GM23248 (cell line): ENCODE results near the gene MYOG. TPM values are rescaled to one million over a fixed set of nuclear protein-coding genes. Genes with fewer than 3 reads are reported as not detected.

Experiments used
- DNase-seq: peaks from one replicate; pipeline ENCODE4 v3.0.0-alpha.2; 2015
- H2AFZ ChIP-seq: fragments of 200-600 bp; sonication (generic); 2 replicates; pipeline ENCODE4 v1.6.1; 2016; ENCODE audit warnings: antibody characterized with exemption
- H3F3A ChIP-seq: fragments of 200-600 bp; sonication (generic); 2 replicates; pipeline ENCODE4 v1.6.1; 2016; ENCODE audit warnings: mild to moderate bottlenecking, antibody characterized with exemption, mixed run types; ENCODE audit not compliant: insufficient read depth
- H3K27ac ChIP-seq: fragments of 200-600 bp; sonication (generic); 2 replicates; pipeline ENCODE4 v1.5.1; 2016; ENCODE audit warnings: mild to moderate bottlenecking
- H3K27me3 ChIP-seq: fragments of 200-600 bp; sonication (generic); replicated peaks from 2 replicates; pipeline ENCODE4 v1.6.1; 2016; ENCODE audit warnings: mild to moderate bottlenecking; ENCODE audit not compliant: insufficient read depth
- H3K36me3 ChIP-seq: fragments of 200-600 bp; sonication (generic); 2 replicates; pipeline ENCODE4 v1.6.1; 2016; ENCODE audit warnings: low read depth, mild to moderate bottlenecking
- H3K4me1 ChIP-seq: fragments of 200-600 bp; sonication (generic); 2 replicates; pipeline ENCODE4 v1.6.1; 2016; ENCODE audit warnings: mild to moderate bottlenecking; ENCODE audit not compliant: insufficient read depth
- H3K4me2 ChIP-seq: fragments of 200-600 bp; sonication (generic); one replicate; pipeline ENCODE4 v1.6.1; 2016; ENCODE audit warnings: mild to moderate bottlenecking; ENCODE audit not compliant: unreplicated experiment
- H3K4me3 ChIP-seq: fragments of 200-600 bp; sonication (generic); 2 replicates; pipeline ENCODE4 v1.5.1; 2016; ENCODE audit warnings: mild to moderate bottlenecking
- H3K79me2 ChIP-seq: fragments of 200-600 bp; sonication (generic); 2 replicates; pipeline ENCODE4 v1.6.1; 2016; ENCODE audit warnings: mild to moderate bottlenecking; ENCODE audit not compliant: insufficient read depth
- H3K9ac ChIP-seq: fragments of 200-600 bp; sonication (generic); 2 replicates; pipeline ENCODE4 v1.6.1; 2016; ENCODE audit warnings: mild to moderate bottlenecking
- H3K9me2 ChIP-seq: fragments of 200-600 bp; sonication (generic); 2 replicates; pipeline ENCODE4 v1.6.1; 2016; ENCODE audit warnings: mixed run types, mild to moderate bottlenecking, moderate library complexity; ENCODE audit not compliant: insufficient read depth
- H3K9me3 ChIP-seq: fragments of 200-600 bp; sonication (generic); one replicate; pipeline ENCODE4 v1.6.1; 2017; ENCODE audit warnings: low read depth
- H4K20me1 ChIP-seq: fragments of 200-600 bp; sonication (generic); 2 replicates; pipeline ENCODE4 v1.6.0; 2016; ENCODE audit not compliant: insufficient read depth
- EZH2 ChIP-seq: fragments of 200-600 bp; sonication (generic); IDR thresholded peaks from 2 replicates; pipeline ENCODE4 v1.6.1; 2018; ENCODE audit warnings: antibody characterized with exemption, mild to moderate bottlenecking; ENCODE audit not compliant: insufficient read depth, poor library complexity, severe bottlenecking
- EZH2phosphoT487 ChIP-seq: fragments of 200-600 bp; sonication (generic); IDR thresholded peaks from 2 replicates; pipeline ENCODE4 v1.6.1; 2018; ENCODE audit warnings: antibody characterized with exemption, moderate library complexity, mild to moderate bottlenecking, low read depth; ENCODE audit not compliant: insufficient read depth
- whole genome bisulfite sequencing, 2 experiments: methylation state at CpG; one replicate each; pipeline ENCODE4 v1.1.6; 2015 to 2017; ENCODE audit warnings: low lambda C conversion rate in 2 of 2, low coverage in 1 of 2; ENCODE audit errors: missing lambda C conversion rate in 2 of 2; 5-methylcytosine and 5-hydroxymethylcytosine counted together
- in situ Hi-C: fragments of 300-500 bp; cut with MboI; formaldehyde crosslinking; loops from 2 replicates; pipeline ENCODE4 v1.15.0; 2020
- polyA plus RNA-seq: library from polyadenylated mRNA; unstranded; fragments of >200 nt; fragmentation: Nextera tagmentation; extraction: Ambion mirVana; gene quantifications from 2 replicates; pipeline ENCODE4 v1.2.1, GENCODE V29; 2016
- total RNA-seq: library from RNA; depleted of rRNA; stranded (reverse); fragments of >200 nt; shearing (Covaris generic); gene quantifications from 2 replicates; pipeline ENCODE4 v1.2.3, GENCODE V29; 2014

The MYOG gene
- total and polyA plus RNA-seq, 2 experiments from 2014 or later = not detected

GRCh38 chr1:203057911-203058675, 27.7 kb downstream of the MYOG start:
- Histone ChIP-seq H3K27ac (no peak overlapping the region), H3F3A (peaks cover 26% of the 10 kb centered on the region), H3K9me2 (no peaks in the 10 kb centered on the region), H2AFZ (no peak overlapping the region), H3K9ac (no peak overlapping the region), H3K36me3 (peaks cover 6% of the 10 kb centered on the region; the same call in 1 of the 2 replicates), H3K4me3 (no peak overlapping the region), H4K20me1 (no peaks in the 10 kb centered on the region), H3K27me3 (no peaks in the 10 kb centered on the region), H3K4me1 (peaks cover 17% of the 10 kb centered on the region), H3K9me3 (no peaks in the 10 kb centered on the region), H3K79me2 (no peaks in the 10 kb centered on the region), H3K4me2 (no peak overlapping the region)
- in situ Hi-C loops = no loop called here
- peak; percentile 70 for DNase-seq
- 30 to 42% methylated on average over 9 to 10 of the region's 10 CpGs for WGBS, 2 experiments
- no peak for TF ChIP-seq EZH2
- no peak for TF ChIP-seq EZH2phosphoT487

- TF ChIP-seq EZH2 (no peak), EZH2phosphoT487 (no peak)
- no peak for DNase-seq
- Histone ChIP-seq H3K27ac (no peak overlapping the region), H3K4me2 (no peak overlapping the region), H3K9me3 (no peaks in the 10 kb centered on the region), H3F3A (peaks cover 26% of the 10 kb centered on the region), H3K9me2 (no peaks in the 10 kb centered on the region), H2AFZ (no peak overlapping the region), H3K36me3 (peaks cover 6% of the 10 kb centered on the region; the same call in 1 of the 2 replicates), H3K27me3 (no peaks in the 10 kb centered on the region), H3K4me3 (no peak overlapping the region), H4K20me1 (no peaks in the 10 kb centered on the region), H3K4me1 (peaks cover 17% of the 10 kb centered on the region), H3K9ac (no peak overlapping the region), H3K79me2 (no peaks in the 10 kb centered on the region)
- 98% methylated on average over 6 of the region's 6 CpGs for WGBS, 2 experiments
- in situ Hi-C loops = no loop called here
Observed at GRCh38 chr1:203056516-203056915, 29.3 kb downstream of the MYOG start.

GRCh38 chr1:203056012-203056411, 29.8 kb downstream of the MYOG start:
- no peaks in the 10 kb centered on the region for H4K20me1 ChIP-seq
- H3K79me2 ChIP-seq = no peaks in the 10 kb centered on the region
- DNase-seq = no peak
- 76 to 80% methylated on average over 7 of the region's 7 CpGs for WGBS, 2 experiments
- in situ Hi-C loops = no loop called here
- TF ChIP-seq EZH2phosphoT487 (no peak), EZH2 (no peak)
- no peaks in the 10 kb centered on the region for H3K9me3 ChIP-seq
- H3K9ac ChIP-seq = no peak overlapping the region
- peaks cover 6% of the 10 kb centered on the region; the same call in 1 of the 2 replicates for H3K36me3 ChIP-seq
- H3K27me3 ChIP-seq = no peaks in the 10 kb centered on the region
- H3K9me2 ChIP-seq = no peaks in the 10 kb centered on the region
- peaks cover 26% of the 10 kb centered on the region for H3F3A ChIP-seq
- H3K4me2 ChIP-seq = no peak overlapping the region
- H2AFZ ChIP-seq = no peak overlapping the region
- H3K27ac ChIP-seq = no peak overlapping the region
- no peak overlapping the region for H3K4me3 ChIP-seq
- H3K4me1 ChIP-seq = peaks cover 17% of the 10 kb centered on the region

- Histone ChIP-seq H3K9me2 (no peaks in the 10 kb centered on the region), H3K4me3 (no peak overlapping the region), H3K27ac (no peak overlapping the region), H2AFZ (no peak overlapping the region), H3K27me3 (no peaks in the 10 kb centered on the region), H3K4me2 (no peak overlapping the region), H3K79me2 (no peaks in the 10 kb centered on the region), H3K4me1 (peaks cover 17% of the 10 kb centered on the region), H4K20me1 (no peaks in the 10 kb centered on the region), H3K9me3 (no peaks in the 10 kb centered on the region), H3F3A (peaks cover 26% of the 10 kb centered on the region), H3K9ac (no peak overlapping the region), H3K36me3 (peaks cover 4% of the 10 kb centered on the region; the same call in 1 of the 2 replicates)
- TF ChIP-seq EZH2 (no peak), EZH2phosphoT487 (no peak)
- no peak for DNase-seq
- in situ Hi-C loops = no loop called here
- WGBS, 2 experiments = 89 to 93% methylated on average over 23 to 24 of the region's 24 CpGs
Observed at GRCh38 chr1:203055161-203055799, 30.5 kb downstream of the MYOG start.
